CD4-positive, alpha-beta T cell treated with Interleukin-10 for 1 hour (primary cell): ENCODE results near the gene CTPS1.

ENCODE experiments used
- DNase-seq: peaks from one replicate; pipeline ENCODE4 v3.0.0-alpha.2; 2020

Gene CTPS1

GRCh38 chr1:41003127-41003639, 23.7 kb downstream of the CTPS1 start:
- no peak for DNase-seq

- DNase-seq, result peak; percentile 86
Measured at GRCh38 chr1:41003640-41004220, 24.2 kb downstream of the CTPS1 start.

DNA sequence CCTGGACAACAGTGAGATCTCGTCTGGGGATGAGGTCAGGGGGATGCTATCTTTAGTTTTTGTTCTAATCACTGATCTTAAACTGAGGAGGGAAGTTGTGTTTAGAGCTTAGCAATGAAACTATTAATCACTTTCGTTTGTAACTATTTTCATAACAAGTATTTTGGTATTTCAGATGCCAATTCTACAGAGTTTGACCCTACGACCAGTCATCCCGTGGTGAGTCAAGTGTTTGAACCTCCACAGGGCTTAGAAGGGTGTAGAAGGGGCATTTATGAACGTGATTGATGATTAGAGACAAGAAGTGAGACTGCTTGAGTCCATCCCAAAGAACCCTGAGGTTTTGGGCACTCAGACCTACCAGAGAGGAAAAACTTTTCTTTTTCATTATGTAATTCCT, 26.4 kb downstream of the CTPS1 start:
- no peak for DNase-seq

- DNase-seq, result no peak
Measured at GRCh38 chr1:41006942-41007865, 27.7 kb downstream of the CTPS1 start.

DNA sequence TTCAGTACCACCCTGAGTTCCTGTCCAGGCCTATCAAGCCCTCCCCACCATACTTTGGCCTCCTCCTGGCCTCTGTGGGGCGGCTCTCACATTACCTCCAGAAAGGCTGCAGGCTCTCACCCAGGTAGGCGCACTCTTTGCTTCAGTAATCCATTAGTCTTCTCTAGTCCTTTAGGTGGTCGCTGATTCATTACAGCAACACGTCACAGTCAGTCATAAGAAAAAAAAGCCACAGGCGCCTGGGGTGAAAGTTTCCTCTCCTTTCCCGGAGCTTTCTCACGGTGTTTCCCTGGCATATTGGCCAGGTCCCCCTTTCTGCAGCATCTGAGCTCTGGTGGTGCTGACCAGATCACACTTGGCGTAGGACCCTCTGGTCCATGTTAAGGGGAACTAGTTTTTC, 30.0 kb downstream of the CTPS1 start:
- no peak for DNase-seq

GRCh38 chr1:41010345-41010744, 30.8 kb downstream of the CTPS1 start:
- DNase-seq, result no peak

- DNase-seq, result no peak
Measured at GRCh38 chr1:41013024-41013423, 33.5 kb downstream of the CTPS1 start.

- no peak for DNase-seq
Measured at GRCh38 chr1:41013796-41014195, 34.3 kb downstream of the CTPS1 start.

DNA sequence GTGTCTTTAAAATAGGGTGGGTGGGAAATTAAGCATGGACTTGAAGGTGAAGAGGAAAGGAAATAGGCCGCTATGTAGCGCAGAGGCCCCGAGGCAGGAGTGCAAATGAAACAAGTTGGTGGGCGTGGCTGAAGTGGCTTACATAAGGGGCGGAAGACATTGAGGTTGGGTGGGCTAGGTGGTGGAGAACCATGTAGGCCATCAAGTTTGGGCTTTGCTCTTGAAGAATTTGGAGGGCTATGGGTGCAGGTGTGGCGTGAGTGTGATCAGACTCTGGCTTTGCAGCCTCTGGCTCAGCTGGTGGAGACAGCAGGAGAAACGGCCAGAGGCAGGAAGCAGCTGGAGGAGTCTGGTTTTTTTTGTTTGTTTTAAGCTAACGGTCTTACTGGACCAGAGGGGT, 35.4 kb downstream of the CTPS1 start:
- DNase-seq, result no peak

DNA sequence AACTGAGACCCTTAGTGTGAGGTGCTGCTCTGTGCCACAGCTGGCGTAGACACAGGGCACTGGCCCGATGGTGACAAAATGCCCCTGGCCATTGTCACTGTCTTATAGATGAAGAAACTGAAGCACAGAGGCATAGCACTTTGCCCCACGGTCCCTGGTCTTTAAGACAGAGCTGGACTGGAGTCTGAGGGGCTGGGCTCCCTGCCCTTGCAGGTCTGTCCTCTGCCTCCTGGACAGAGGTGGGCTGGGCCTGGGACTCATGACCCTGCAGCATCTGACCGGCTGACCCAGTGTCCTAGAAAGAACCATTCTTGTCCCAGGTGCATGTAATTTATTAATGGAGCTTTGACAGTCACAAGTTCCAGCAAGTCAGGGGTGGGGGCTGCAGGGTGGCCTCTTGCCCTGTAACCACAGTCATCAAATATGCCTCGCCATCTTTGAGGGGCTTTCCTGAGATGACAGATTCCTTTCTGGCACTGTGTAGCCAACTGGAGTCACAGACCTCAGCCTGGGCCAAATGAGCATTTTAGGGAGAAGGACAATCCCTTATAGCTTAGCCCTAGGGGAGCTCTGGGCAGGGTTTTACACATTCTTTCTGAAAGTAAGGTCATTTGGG, 35.9 kb downstream of the CTPS1 start:
- no peak for DNase-seq

DNA sequence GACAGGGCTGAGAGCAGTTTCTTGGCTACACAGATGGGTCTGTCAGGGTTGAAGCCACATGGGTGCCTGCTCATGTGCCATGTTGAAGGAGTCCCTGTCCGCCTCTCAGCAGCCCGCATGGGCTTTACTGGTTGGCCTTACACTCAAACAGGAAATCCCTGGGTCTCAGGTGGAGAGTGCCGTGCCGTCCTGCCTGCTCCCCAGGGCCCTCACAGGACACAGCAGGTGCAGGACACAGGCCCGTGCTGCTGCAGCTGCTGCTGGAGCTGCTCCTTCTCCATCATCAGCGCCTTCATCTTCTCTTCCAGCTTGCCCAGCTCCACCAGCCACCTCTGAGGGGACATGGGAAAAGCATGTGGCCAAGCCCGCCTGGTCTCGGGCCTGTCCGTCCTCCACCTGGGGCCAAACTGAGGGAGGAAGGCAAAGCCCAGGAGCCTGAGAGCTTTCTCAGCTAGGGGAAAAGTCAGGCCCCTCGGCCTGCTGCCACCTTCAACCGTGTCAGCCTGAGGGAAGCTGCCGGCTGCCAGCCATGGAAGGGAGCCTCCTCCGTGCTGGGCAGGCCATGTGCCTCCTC, 36.5 kb downstream of the CTPS1 start:
- no peak for DNase-seq

DNA sequence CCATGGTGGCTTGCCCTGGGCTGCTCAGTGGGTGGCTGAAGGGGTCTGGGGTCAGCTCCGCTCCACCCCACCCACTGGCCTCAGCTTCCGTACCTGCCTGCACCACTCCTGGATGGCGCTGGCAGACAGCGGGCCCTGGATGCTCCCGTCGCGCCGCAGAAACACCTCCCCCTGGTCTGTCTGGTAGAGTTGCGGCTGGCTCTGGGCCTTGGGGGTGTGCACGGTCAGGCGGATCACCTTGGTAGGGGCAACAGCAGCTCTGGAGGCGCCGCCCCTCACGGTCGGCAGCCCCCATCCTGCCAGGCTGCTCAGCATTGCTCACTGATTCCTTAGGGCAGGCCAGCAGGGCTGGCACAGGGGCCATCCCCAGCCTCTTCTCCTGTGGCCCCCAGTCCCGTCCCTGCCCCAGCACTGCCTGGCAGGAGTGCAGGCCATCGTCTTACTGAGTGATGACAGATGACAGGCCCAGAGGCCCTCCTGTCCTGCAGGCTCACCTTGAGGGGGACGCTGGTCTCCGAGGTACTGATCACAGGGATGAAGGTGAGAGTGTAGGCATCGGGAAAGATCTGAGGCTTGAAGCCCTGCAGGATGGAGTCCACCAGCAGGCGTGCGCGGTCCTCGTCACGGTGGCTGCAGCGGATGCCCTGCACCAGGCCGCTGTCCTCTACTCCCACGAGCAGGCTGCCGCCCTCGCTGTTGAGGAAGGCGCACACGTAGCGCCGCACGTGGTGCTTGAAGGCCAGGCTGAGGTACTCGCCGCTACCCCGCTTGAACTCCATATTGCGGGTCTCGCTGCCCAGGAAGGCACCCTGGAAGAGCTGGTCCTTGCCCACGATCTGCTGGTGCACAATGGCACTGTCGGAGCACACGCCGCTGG, 37.9 kb downstream of the CTPS1 start:
- DNase-seq, result no peak

DNA sequence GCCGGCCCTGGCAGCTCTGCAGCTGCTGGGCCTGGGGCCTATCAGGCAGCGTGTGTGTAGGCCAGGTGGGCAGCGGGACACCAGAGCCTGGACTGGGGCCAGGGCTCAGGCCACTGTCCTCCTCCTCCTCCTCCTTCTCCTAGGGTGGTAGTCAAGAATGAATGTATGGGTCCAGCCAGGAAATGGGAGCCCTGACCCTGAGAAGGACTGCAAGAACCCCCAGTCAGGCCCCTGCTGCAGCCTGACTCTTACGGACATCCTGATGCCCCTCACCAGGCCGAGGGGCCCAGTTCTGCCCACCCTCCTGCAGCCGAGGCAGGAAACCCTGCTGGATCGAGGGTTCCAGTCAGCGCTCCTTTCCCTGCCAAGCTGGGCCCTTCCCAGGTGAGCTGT, 38.5 kb downstream of the CTPS1 start:
- no peak for DNase-seq

DNA sequence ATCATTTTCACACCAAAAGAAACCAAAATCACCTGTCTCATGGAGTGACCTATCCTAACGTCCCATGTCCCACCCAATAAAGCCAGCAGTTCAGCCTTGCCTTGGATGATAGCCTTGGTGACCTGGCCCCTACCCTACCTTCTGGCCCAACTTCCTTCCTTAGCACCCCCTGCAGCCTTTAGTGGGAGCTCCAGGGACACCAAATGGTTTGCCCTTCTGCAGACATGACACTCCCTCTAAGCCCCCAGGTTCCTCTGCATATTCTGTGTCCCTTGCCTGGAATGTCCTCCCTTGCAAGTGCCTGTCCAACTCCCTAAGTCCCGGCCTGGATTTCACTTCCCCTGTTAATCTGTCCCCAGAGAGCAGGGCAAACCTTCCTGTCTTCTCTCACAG, 39.9 kb downstream of the CTPS1 start:
- no peak for DNase-seq

GRCh38 chr1:41020109-41020576, 40.6 kb downstream of the CTPS1 start:
- DNase-seq, result no peak

DNA sequence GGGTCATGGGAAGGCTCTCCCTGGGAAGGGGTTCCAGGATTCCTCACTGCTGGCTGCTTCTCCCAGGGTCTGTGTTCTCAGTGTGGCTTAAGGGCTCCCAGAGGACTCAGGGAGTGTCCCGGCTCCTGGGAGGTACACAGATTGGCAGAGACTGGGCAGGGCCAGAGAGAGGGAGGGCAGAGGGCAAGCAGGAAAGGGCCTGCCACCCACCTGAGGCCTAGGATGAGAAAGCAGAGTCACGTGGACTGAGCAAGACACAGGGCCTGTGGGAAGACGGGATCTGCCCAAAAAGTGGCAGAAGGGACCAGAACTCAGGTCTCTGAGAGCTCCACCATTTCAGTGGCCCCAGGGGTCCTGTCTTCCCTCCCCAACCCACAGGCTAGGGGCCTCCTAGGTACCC, 41.2 kb downstream of the CTPS1 start:
- no peak for DNase-seq

- DNase-seq, result no peak
Measured at GRCh38 chr1:41021526-41022308, 42.2 kb downstream of the CTPS1 start, which contains the start of gene SLFNL1. Gene SLFNL1 (minus strand): TSS chr1:41021725. CDS start chr1:41020660, 1,065 bp downstream.

- no peak for DNase-seq
Measured at GRCh38 chr1:41022424-41022823, 42.9 kb downstream of the CTPS1 start.

- DNase-seq, result no peak
Measured at GRCh38 chr1:41023279-41023990, 43.9 kb downstream of the CTPS1 start.

DNA sequence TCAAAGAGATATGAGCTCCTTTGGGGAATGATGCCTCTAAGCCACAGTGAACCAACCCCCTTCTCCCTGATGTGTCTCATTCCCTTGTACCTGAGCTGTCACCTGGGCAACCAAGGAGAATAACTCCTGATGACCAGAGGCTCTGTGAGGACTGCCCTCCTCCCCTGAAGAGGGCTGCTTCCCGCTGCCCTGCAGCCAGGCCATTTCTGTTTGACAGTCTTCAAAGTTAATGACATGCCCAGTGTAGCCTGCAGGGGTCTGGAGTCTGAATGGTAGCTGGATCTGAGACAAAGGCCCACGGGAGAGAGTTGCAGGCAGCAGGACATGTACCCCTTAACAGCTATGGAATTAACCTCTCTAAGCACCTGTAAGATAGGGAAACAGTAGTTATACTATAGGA, 45.5 kb downstream of the CTPS1 start:
- DNase-seq, result no peak
